ENCODE results near the gene B4GALT6.

The B4GALT6 gene

GRCh38 chr18:31658670-31659575, 25.5 kb downstream of the B4GALT6 start:
- DNase-seq = no peak

- no peak for DNase-seq
Measured at GRCh38 chr18:31657823-31658669, 26.3 kb downstream of the B4GALT6 start.

- no peak for DNase-seq
Measured at GRCh38 chr18:31656754-31657153, 27.6 kb downstream of the B4GALT6 start.

- no peak for DNase-seq
Measured at GRCh38 chr18:31655354-31655753, 29.0 kb downstream of the B4GALT6 start.

- no peak for DNase-seq
Measured at GRCh38 chr18:31652877-31653276, 31.5 kb downstream of the B4GALT6 start.

GRCh38 chr18:31652357-31652756, 32.0 kb downstream of the B4GALT6 start:
- no peak for DNase-seq

GRCh38 chr18:31651369-31651768, 33.0 kb downstream of the B4GALT6 start:
- DNase-seq = no peak

GRCh38 chr18:31649978-31650719, 34.2 kb downstream of the B4GALT6 start:
- no peak for DNase-seq

- DNase-seq = no peak
Measured at GRCh38 chr18:31649449-31649848, 34.9 kb downstream of the B4GALT6 start.

GRCh38 chr18:31648966-31649429, 35.4 kb downstream of the B4GALT6 start:
- no peak for DNase-seq

GRCh38 chr18:31648458-31648857, 35.9 kb downstream of the B4GALT6 start:
- DNase-seq = no peak

- DNase-seq = no peak
Measured at GRCh38 chr18:31647127-31647753, 37.1 kb downstream of the B4GALT6 start.

GRCh38 chr18:31646332-31647126, 37.9 kb downstream of the B4GALT6 start:
- DNase-seq = no peak

GRCh38 chr18:31645411-31645810, 39.0 kb downstream of the B4GALT6 start:
- DNase-seq = no peak

GRCh38 chr18:31643003-31643402, 41.4 kb downstream of the B4GALT6 start:
- no peak for DNase-seq

GRCh38 chr18:31637445-31637844, 46.9 kb downstream of the B4GALT6 start:
- no peak for DNase-seq

GRCh38 chr18:31636387-31636786, 48.0 kb downstream of the B4GALT6 start:
- no peak for DNase-seq

GRCh38 chr18:31634331-31634713, 50.1 kb downstream of the B4GALT6 start:
- DNase-seq = no peak

GRCh38 chr18:31633392-31634330, 50.7 kb downstream of the B4GALT6 start:
- DNase-seq = no peak

- DNase-seq = no peak
Measured at GRCh38 chr18:31632356-31632755, 52.0 kb downstream of the B4GALT6 start.
